OCI-LY1 (cell line): ENCODE measurements around the gene MAK.

Experiments
- CTCF ChIP-seq: fragments of 200-600 bp; sonication (generic), shearing (Covaris generic); IDR thresholded peaks from 2 replicates; pipeline ENCODE4 v1.5.1; 2017; ENCODE audit warnings: mild to moderate bottlenecking, antibody characterized with exemption, low read length, moderate library complexity, mixed read lengths
- EZH2 ChIP-seq: fragments of 200-600 bp; sonication (generic), shearing (Covaris generic); IDR thresholded peaks from 2 replicates; pipeline ENCODE4 v1.8.0; 2017; ENCODE audit warnings: borderline replicate concordance, mixed run types, mild to moderate bottlenecking, antibody characterized with exemption, low read length, moderate library complexity, mixed read lengths

GRCh38 chr6:10852361-10852960, 14.1 kb upstream of the MAK start:
- TF ChIP-seq CTCF (no peak), EZH2 (no peak)
